ENCODE results near the gene FILIP1L.

Gene FILIP1L

GRCh38 chr3:99931059-99931458 is 183.2 kb downstream of the FILIP1L start:
- in situ Hi-C loops (cut with HindIII; ENCODE audit: low sequenced_read_pairs): no loop called here
- TF ChIP-seq CTCF (IDR thresholded peaks at IDR 0.05; ENCODE audit: low read depth, low read length): no peak
- DNase-seq (ENCODE audit: low read depth, low spot score): no peak
- no peak overlapping the region for H3K4me3 ChIP-seq (ENCODE audit: low read depth, low read length)

- in situ Hi-C loops (cut with HindIII; ENCODE audit: low sequenced_read_pairs): no loop called here
- no peak for TF ChIP-seq CTCF (IDR thresholded peaks at IDR 0.05; ENCODE audit: low read depth, low read length)
- no peak overlapping the region for H3K4me3 ChIP-seq (ENCODE audit: low read depth, low read length)
- peak; percentile 80 for DNase-seq (ENCODE audit: low read depth, low spot score)
Observed at GRCh38 chr3:99929745-99930139, 184.6 kb downstream of the FILIP1L start.

- in situ Hi-C loops (cut with HindIII; ENCODE audit: low sequenced_read_pairs): no loop called here
- TF ChIP-seq CTCF (IDR thresholded peaks at IDR 0.05; ENCODE audit: low read depth, low read length): peak; percentile 16
- H3K4me3 ChIP-seq (ENCODE audit: low read depth, low read length): no peak overlapping the region
- DNase-seq (ENCODE audit: low read depth, low spot score): no peak
Observed at GRCh38 chr3:99928771-99929744, 185.2 kb downstream of the FILIP1L start.

- in situ Hi-C loops (cut with HindIII; ENCODE audit: low sequenced_read_pairs): no loop called here
- no peak for TF ChIP-seq CTCF (IDR thresholded peaks at IDR 0.05; ENCODE audit: low read depth, low read length)
- DNase-seq (ENCODE audit: low read depth, low spot score): no peak
- H3K4me3 ChIP-seq (ENCODE audit: low read depth, low read length): no peak overlapping the region
Observed at GRCh38 chr3:99927671-99928457, 186.4 kb downstream of the FILIP1L start.

DNA sequence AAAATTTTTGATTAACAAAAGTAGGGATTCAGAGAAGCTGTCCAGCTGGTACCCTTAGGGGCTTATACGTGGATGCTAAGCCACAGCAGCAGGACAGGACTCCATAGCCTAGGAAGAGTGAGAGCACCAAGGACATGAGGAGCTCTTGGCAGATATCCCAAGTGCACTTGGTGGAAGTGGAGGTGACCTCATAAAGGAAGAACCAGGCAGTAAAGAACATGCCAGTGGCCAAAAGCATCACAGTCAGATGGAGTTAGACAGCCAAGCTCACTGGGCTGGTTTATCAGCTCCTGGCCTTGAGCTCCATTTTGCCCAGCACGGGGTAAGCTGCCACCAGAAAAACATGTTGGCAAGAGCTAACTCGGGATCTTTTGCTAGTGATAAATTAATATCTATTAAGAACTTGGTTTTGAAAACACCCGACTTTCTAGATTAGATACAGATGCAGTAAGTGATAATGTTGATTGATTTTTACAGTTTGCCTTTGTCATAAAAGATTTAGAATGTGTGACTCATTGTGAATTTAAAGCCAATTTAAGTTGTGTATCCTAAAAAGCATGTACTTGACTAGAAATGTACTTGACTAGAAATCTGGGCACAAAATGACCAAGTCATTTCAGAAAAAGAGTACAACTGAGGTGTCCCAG is 188.6 kb downstream of the FILIP1L start:
- no peak for TF ChIP-seq CTCF (IDR thresholded peaks at IDR 0.05; ENCODE audit: low read depth, low read length)
- H3K4me3 ChIP-seq (ENCODE audit: low read depth, low read length): no peak overlapping the region
- in situ Hi-C loops (cut with HindIII; ENCODE audit: low sequenced_read_pairs): no loop called here
- DNase-seq (ENCODE audit: low read depth, low spot score): peak; percentile 80

- in situ Hi-C loops (cut with HindIII; ENCODE audit: low sequenced_read_pairs): no loop called here
- DNase-seq (ENCODE audit: low read depth, low spot score): no peak
- TF ChIP-seq CTCF (IDR thresholded peaks at IDR 0.05; ENCODE audit: low read depth, low read length): no peak
- H3K4me3 ChIP-seq (ENCODE audit: low read depth, low read length): no peak overlapping the region
Observed at GRCh38 chr3:99923873-99924272, 190.4 kb downstream of the FILIP1L start.
